AG09319 (cell line): Measurements from ENCODE around the gene CARNS1.

Experiments
- DNase-seq: peaks from one replicate; pipeline ENCODE4 v3.0.0-alpha.2; 2010; ENCODE audit warnings: low read depth; ENCODE audit errors: extremely low read depth
- TF ChIP-seq, protein P1 (sequence below): IDR thresholded peaks from 2 replicates; pipeline ENCODE4 v1.5.1; 2011; ENCODE audit warnings: low read depth, mild to moderate bottlenecking, inconsistent platforms, low read length, moderate library complexity

Gene CARNS1

GRCh38 chr11:67436459-67437081, 21.1 kb downstream of the CARNS1 start:
- DNase-seq: no peak
- TF ChIP-seq, protein P1, sequence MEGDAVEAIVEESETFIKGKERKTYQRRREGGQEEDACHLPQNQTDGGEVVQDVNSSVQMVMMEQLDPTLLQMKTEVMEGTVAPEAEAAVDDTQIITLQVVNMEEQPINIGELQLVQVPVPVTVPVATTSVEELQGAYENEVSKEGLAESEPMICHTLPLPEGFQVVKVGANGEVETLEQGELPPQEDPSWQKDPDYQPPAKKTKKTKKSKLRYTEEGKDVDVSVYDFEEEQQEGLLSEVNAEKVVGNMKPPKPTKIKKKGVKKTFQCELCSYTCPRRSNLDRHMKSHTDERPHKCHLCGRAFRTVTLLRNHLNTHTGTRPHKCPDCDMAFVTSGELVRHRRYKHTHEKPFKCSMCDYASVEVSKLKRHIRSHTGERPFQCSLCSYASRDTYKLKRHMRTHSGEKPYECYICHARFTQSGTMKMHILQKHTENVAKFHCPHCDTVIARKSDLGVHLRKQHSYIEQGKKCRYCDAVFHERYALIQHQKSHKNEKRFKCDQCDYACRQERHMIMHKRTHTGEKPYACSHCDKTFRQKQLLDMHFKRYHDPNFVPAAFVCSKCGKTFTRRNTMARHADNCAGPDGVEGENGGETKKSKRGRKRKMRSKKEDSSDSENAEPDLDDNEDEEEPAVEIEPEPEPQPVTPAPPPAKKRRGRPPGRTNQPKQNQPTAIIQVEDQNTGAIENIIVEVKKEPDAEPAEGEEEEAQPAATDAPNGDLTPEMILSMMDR: no peak

- TF ChIP-seq, protein P1: no peak
- DNase-seq: no peak
Observed at GRCh38 chr11:67437082-67437808, 21.8 kb downstream of the CARNS1 start, which contains the start of gene PTPRCAP. PTPRCAP (minus strand) TSS chr11:67437682; CDS start chr11:67437619, 63 bp downstream.

- TF ChIP-seq, protein P1: no peak
- no peak for DNase-seq
Observed at GRCh38 chr11:67437809-67438157, 22.3 kb downstream of the CARNS1 start.

GRCh38 chr11:67438158-67438902, 22.9 kb downstream of the CARNS1 start:
- TF ChIP-seq, protein P1: no peak
- DNase-seq: no peak

- DNase-seq: no peak
- TF ChIP-seq, protein P1: peak; percentile 22
Observed at GRCh38 chr11:67439321-67440228, 24.1 kb downstream of the CARNS1 start.

DNA sequence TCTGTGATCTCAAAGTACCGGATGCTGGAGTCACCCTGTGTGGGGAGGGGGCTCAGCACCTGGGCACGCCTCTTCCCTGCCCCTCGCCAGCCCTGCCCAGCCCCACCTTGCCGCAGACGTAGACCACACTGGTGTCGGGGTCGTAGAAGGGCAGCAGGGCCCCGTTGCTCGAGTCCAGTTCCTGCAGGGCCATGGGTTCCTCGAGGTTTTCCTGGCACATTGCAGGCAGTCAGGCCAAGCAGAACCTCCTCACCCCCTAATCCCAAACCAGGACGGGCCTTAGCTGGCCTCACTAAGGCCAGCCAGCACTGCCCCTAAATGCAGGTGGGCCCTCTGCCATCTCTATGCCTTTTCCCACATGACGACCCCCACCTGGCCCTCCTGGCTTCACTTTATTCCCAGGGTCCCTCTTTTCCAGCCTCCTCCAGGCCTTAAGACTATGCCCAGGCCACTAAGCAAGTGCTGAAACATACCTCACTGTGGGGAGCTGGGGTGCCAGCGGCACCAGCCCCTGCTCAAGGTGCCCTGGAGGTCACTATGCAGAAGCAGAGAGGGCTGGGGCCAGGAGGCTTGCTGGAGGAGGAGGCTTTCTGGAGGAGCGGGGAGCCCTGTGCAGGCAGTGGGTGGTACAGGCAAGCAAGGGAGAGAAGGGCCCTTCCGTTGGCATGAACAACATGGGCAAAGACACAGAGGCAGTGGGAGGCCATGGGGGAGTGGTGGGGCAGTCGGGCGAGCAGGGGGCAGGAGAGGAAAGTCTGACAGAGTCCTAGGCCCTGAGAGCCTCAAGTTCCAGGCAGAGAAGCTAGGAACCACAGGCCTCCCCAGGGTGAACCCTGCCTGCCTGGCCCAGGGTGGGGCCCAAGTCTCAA, 25.0 kb downstream of the CARNS1 start:
- TF ChIP-seq, protein P1: no peak
- no peak for DNase-seq
